HG03457 (cell line): Measurements from ENCODE around the gene PASK.

Source experiments
- ATAC-seq: cut with Tn5 transposase; IDR thresholded peaks from one replicate; pipeline ENCODE4 v1.9.1; 2021; ENCODE audit warnings: moderate number of reproducible peaks; ENCODE audit not compliant: unreplicated experiment

Gene PASK

DNA sequence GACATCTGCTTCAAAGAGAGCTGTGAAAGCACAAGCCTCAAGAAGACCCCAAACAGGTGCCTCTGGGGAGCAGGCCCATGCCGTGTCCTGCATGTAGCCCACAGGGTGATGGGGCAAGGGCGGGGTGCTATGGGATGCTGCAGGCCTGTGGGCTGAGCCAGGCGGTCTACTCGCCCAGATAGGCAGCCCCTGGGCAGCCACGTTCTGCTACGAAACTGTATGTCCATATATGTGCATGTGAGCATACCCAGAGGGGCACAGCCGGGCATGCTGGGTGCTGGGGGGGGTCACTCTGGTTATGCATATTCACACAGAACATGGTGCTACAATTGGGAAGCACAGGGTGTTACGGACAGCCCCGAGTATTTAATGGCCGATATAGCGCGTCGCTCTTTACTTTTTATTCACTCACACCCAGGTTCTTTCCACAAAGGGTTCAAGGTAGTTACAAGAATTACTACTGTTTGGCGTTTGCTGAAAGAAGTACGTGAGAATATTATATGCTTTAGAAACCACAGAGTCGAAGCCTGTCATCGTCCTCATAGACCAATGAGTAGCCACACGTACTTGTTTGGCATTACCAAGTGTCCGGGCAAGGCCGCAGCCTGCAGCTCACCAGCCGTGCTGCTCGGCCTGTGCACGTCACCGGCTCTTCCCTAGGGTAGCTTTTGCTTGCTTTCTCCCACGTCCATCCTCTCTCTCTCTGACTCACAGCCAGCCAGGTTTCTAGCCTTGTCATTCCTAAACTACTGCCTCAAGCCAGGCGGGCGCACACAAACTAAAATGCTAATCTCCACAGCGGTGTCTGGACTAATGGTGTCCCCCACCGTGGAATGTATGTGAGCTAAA, 61.6 kb downstream of the PASK start:
- ATAC-seq, result no peak

DNA sequence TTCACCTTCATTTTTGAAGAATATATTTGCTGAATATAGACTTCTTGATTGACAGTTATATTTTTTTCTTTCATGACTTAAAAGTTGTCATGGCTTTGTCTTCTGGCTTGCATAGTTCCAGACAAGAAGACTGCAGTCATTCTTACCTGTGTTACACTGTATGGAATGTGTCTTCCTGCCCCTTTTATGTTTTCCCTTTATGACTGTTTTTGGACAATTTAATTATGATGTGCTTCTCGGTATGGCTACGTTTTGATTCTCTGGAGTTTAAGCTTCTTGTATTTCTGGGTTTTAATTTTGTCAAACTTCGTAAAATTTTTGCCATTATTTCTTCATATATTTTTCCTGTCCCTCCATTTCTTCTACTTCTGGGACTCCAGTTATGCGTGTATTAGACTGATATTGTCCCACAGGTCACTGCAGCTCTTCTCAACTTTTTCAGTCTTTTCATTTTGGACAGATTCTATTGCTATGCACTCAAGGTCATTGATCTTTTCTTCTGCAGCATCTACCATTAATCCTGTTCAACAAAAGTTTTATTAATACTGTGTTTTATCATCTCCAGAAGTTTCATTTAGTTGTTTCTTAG, 64.3 kb downstream of the PASK start:
- ATAC-seq, result no peak

DNA sequence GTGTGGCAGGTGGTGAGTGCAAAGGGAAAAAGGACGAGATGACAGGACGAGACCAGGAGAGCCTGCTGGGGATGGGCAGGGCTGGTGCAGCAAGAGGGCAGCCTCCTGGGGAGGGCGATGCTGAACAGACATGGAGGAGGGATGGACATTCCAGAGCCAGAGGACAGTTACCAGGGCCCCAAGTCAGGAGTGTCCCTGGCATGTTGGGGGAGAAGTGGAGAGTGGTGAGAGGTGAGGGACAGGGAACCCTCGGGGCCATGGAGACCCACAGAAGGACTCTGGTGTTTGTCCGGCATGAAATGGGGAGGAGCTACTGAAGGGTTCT, 66.2 kb downstream of the PASK start:
- ATAC-seq, result no peak

- ATAC-seq, result no peak
These were observed 66.8 kb downstream of the PASK start for GRCh38 chr2:241082341-241083090.

- ATAC-seq, result no peak
These were observed 67.5 kb downstream of the PASK start for GRCh38 chr2:241081643-241082340.

DNA sequence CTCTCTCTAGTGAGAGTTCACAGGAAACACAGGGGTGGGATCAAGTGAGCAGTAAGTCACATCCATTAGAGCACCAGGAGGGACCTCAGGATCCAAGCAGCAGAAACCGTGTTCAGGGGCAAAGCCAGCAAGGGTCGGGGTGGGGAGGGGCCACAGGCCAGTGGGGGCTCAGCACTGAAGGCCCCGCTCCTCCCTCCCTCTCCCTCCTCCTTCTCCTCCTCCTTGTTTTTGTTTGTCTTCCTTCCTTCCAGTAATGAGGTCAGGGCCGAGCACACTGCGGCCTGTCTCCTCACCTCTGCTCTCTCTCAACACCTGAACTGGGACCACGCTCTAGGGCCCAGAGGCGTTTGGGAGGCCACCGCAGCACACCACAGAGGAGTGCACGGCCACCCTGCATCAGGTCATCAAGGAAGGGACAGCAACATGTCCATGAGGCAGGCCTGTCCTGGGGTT, 68.1 kb downstream of the PASK start:
- no peak for ATAC-seq

GRCh38 chr2:241080405-241081189, 68.7 kb downstream of the PASK start:
- ATAC-seq, result no peak

GRCh38 chr2:241074901-241075540, 74.3 kb downstream of the PASK start:
- no peak for ATAC-seq

- no peak for ATAC-seq
These were observed 75.0 kb downstream of the PASK start for GRCh38 chr2:241074065-241074818.

- no peak for ATAC-seq
These were observed 75.9 kb downstream of the PASK start for GRCh38 chr2:241073166-241074064.

DNA sequence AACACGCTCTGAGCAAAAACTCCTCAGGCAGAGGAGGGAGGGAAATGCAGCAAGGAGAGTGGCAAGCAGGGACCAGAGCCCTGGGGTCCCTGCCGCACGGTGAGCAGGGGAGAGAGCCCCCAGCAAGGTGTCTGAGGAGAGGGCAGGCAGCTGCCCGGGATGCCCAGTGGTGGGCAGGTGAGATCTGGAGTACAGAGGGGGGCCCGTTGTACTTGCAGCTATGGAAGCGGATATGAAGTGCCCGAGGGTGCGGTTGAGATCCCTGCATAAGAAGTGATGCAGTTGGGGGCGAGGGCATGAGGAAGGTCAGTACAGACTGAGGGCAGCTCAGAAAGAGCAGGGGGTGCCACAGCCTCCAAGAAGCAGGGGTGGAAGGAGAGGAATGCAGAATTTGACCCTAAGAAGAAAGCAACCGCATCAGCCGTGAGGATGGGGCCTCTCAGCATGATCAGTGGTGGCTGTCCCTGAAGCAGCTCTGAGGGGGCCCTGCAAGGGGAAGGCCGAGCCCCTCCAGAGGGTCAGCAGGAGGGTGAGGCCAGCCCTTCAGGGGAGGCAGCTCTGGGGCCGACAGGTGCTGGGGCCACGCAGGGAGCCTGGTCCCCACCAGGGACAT, 76.6 kb downstream of the PASK start:
- no peak for ATAC-seq

DNA sequence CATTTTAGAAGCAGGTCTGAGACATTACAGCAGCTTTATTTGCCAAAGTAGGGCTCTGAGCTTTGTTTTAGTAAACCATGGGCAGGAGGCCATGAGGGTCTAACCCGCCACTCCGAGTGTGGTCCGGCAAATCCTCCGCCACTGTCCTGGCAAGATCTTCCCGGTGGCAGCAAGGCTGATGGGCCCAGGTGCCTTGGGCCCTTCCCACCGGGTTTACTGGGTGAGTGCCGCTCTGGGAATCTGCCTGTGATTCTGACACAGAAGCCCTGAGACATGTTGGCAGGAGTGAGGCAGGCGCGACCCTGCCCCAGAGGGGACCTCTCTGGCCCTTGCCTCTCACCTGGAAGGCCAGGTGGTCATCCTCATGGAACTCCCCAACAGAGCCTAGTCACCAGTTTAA, 77.1 kb downstream of the PASK start:
- ATAC-seq, result no peak

DNA sequence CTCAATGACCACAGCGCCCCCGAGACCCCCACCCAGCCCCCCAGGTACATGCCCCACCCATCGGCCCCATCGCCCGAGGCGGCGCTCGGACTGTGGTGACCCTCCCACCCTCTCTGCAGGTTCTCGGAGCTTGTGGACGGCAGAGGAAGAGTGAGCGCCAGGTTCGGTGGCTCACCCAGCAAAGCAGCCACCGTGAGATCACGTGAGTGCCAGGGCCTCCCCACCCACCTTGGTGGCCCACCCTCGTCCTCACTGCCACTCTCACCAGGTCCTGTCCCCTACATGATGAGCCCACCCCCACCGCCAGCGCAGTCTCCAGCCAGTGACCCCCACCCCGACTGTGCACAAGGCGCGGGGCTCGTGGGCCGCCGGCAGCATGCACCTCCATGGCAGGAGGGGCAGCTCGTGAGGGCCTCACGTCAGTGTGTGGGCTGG, 77.6 kb downstream of the PASK start:
- no peak for ATAC-seq

DNA sequence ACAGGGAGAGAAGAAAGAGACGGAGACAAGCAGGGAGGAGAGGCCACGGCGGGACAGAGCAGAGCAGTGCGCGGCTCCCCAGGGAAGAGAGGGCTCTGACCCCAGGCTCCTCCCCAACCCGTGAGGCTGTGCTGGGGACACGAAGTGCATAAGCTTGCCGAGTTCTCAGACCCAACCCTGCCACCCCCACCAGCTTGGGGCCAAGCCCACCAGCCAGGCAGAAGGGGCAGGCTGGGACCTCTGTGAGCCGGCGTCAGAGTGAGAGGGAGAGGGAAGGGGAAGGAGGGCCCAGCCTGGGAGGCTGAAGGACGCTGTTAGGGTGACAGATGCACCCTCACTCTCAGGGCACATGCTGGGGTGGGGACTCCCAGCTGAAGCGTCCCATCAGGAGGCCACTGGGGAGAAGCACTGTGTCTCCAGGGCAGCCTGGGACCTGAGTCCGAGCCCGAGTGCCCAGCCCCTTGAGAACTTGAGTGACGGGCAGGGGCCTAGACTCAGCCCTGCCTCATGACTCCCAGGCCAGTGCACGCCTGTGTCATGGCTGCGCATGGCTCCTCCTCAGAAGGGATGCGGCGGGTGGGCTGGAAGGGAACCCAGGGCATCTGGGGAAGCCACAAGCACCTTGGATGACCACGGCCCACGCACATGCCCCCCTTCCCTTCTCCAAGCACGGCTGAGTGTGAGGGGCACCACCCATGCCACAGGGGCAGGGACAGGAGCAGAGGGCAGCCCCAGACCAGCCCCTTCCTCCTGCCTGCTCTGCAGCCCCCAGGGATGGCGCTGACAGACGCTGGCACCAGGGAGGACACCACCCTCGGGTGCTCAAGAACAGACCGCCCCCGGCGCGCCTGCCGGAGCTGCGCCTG, 78.2 kb downstream of the PASK start:
- no peak for ATAC-seq

- no peak for ATAC-seq
These were observed 78.9 kb downstream of the PASK start for GRCh38 chr2:241070361-241070760.

- no peak for ATAC-seq
These were observed 79.4 kb downstream of the PASK start for GRCh38 chr2:241069821-241070281.
